GM19468 (cell line): ENCODE data around the gene TSPAN5.

Experiments used
- ATAC-seq: cut with Tn5 transposase; IDR thresholded peaks from one replicate; pipeline ENCODE4 v1.9.1; 2021; ENCODE audit warnings: mild to moderate bottlenecking, moderate library complexity, moderate number of reproducible peaks; ENCODE audit not compliant: unreplicated experiment; ENCODE audit errors: extremely low read depth

Gene TSPAN5

DNA sequence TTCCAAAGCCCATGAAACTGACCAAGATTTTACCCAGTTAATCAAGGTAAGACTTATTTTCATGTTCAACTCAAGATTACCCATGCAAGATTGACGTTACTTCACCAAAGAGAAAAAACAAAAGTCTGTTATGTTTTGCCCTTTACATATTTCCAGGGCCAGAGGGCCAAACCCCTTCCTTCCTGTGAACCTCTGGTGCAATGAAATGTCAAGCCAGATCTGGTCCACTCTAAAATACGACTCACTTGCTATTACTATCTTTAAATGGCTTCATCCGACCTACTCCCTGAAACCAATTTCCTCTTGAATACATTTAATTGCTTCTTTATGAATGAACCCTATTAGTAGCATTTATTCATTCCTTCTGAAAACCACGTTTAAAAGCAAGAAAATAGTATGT lies 33.0 kb downstream of the TSPAN5 start:
- no peak for ATAC-seq

DNA sequence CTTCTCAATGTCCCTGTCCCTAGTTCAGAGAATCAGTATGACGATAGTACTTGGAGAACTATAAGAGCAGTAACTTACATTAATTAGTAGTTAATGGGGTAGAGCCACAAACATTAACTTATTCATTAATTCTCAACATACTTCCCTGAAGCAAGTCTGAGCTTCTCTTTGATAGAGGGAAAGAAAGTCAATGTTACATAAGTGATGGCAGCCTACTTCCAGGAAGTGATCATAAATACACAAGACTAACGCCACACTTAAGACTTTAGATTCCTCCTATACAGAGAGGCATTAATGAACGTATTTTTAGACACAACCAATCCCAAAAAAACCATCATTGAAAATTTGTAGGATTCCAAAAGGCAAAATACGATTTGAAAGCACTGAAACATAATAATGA lies 33.8 kb downstream of the TSPAN5 start:
- no peak for ATAC-seq

GRCh38 chr4:98624144-98624543 lies 34.3 kb downstream of the TSPAN5 start:
- ATAC-seq = no peak

- ATAC-seq = no peak
Measured at GRCh38 chr4:98623126-98623802, 35.1 kb downstream of the TSPAN5 start.

DNA sequence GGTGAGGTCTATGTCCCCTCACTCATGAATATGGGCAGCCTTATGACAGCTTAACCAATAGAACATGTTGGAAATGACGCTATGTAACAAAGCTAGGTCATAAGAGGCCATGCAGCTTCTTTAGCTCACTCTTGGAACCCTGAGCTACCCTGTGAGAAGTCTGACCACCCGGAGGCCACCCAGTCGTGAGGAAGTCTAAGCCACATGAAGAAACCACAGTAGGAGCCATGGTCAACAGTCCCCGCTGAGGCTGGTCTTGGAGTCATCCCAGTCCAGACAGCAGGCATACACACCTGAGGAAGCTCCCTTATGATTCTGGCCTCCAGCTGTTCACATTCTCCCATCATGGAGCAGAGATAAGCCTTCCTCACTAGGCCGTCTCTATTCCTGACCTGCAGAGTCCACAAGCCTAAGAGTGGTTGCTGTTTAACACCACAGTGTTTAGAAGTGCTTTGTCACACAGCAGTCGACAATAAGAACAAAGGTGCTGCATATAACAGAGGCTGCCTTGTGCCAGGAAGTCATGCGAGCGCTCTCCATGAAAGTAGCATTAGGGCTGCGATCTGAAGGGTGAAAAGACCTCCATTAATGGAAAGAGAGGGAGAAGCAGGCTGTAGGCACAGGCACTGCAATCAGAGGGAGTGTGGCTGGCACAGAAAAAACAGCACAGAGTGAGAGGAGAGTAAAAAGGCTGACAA lies 38.2 kb downstream of the TSPAN5 start:
- no peak for ATAC-seq

GRCh38 chr4:98619180-98619579 lies 39.2 kb downstream of the TSPAN5 start:
- no peak for ATAC-seq

- no peak for ATAC-seq
Measured at GRCh38 chr4:98618680-98619079, 39.7 kb downstream of the TSPAN5 start.

- ATAC-seq = no peak
Measured at GRCh38 chr4:98617358-98618047, 40.9 kb downstream of the TSPAN5 start.

DNA sequence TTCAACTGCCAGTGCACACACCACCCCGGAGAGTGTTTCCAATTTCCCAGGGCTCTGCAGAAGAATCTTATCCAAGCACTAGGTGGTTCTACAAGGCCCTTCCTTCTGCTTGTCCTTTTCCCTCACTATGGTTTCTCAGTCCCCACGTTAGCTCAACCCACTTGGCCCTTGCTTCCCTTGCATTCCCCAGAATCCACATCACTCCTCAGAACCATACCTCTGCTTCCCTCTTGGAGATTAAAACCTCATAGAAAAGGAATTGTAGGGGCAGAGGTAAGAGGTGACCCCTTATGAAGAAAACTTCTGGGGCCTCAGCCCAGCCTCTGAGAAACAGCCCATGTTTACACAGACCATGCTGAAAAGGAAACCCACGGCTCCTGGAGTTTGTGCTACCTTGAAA lies 42.4 kb downstream of the TSPAN5 start:
- no peak for ATAC-seq

DNA sequence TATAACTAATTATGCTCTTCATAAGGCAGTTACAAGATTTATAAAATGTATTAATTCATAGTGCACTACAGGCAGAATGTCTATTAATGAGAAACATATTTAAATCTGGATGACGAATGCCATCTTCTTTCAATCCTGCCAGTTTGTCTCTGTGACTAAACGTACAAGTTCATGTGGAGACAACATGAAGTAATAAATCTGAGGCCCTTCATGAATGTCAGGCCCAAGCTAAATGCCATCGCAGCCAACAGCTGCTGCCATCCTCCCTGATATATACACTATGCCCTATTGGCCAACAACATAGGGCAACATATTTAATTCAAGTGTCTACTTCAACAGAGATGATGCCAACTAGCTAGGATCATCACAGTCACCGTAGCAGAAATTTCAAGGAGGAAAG lies 43.7 kb downstream of the TSPAN5 start:
- ATAC-seq = no peak

DNA sequence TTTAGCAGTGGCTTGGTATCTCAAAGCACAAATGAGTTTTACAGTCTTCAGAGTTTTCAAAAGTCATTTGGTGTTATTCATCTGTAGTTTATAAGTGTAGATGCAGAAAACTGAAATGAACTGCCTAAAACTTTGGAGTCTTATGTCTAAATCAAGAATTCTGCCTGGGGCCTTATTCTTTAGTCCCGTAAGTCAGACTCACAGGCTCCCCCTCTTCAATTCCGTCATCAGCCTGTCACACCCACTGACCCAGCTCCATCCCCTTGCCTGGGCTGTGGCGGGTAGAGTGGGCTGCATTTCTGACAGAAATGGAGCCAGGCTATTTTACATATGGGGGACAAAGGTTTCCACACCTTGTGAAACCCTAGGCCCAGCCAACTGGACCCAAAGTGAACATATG lies 44.3 kb downstream of the TSPAN5 start:
- no peak for ATAC-seq

DNA sequence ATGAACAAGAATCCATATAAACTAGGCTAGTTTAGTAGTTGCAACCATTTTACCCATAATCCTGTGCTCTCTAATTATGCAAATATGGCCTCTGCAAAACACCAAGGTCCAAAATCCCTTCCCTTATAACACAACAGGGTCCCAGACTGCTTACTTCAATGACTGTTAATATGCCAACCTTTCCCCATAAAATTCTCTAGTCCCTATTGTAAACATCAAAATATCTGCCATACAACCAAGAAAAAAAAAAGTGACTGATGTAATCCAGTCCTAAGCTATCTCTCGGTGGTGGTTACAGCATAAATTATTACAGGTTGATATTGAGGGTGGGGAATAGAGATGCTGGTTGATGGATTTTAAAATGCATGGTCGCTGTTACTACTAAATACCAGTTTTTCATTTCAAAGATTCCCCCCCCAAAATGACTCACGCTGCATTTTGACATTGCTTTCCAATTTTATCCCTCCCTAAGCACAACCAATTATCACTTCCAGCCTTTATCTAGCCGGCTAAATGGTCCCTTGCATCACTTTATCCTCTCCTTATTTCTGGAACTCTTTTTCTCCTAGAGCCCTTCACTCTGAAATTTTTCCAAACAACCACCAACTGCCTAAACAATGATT lies 44.8 kb downstream of the TSPAN5 start:
- ATAC-seq = no peak

- no peak for ATAC-seq
Measured at GRCh38 chr4:98612318-98613250, 45.8 kb downstream of the TSPAN5 start.

DNA sequence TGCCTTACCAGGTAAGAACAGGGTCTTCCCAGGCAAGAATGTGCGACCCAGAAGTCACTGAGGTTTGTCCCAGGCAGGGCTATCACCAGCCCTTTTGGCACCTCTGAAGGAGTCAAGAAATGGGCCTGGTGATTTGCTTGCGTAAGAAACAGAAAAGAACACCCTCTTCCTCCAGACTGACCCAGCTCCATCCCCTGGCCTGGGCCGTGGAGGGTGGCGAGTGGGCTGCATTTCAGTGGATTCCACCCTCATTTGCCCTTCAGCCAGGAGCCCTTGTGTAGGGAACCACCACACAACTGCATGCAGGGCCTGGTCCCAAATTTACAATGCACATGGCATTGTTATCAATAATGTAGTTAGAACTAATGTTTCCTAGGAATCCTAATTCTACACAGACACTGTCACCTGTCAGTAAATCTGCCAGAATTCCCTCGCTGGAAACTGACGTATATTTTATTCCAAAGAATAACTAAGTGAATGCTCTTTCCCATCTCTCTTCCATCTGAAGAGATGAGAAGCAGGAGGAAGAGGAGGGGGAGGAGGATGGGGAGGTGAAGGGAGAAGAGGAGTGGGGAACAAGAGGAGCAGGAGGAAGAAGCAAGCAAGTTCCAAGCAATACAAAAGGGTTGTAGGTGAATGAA lies 46.6 kb downstream of the TSPAN5 start:
- no peak for ATAC-seq

- ATAC-seq = no peak
Measured at GRCh38 chr4:98610926-98611676, 47.3 kb downstream of the TSPAN5 start.

- ATAC-seq = no peak
Measured at GRCh38 chr4:98610431-98610830, 48.0 kb downstream of the TSPAN5 start.

DNA sequence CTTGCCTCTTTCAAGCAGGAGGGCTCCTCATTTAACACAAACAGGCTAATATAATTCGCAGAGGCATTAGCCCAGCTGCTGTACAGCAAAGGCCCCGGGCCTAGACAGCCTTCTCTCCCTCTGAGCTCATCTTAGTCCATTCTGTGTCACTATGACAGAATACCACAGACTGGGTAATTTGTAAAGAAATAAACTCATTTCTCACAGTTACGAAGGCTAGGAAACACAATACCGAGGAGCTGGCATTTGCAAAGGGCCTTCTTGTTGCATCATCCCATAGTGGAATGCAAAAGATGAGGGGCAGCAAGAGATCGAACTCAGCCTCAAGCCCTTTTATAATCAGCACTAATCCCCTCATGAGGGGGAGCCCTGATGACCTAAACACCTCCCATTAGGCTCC lies 48.5 kb downstream of the TSPAN5 start:
- no peak for ATAC-seq

DNA sequence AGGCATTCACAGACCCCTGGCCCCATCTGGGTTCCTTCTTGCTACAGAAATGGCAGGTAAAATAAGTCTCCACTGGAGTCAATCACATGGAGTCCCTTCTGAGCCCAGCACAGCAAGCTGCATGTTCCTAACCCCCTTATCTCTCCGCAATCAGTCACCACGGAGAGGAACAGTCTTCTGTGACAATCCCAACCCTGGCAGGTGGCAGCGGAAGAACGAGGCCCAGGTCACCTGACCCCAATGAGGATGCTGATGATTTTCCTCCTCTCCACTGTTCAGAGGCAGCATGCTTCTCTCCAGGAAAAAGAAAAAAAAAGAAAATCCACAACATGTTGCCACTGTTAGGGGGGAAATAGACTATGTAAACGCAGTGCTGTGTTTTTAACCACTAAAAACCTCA lies 50.1 kb downstream of the TSPAN5 start:
- no peak for ATAC-seq

- no peak for ATAC-seq
Measured at GRCh38 chr4:98606894-98607293, 51.5 kb downstream of the TSPAN5 start.
